ENCODE data around the gene KCNJ6. TPM values are rescaled to one million over a fixed set of nuclear protein-coding genes. Genes with fewer than 3 reads are reported as not detected.
"Not testable (repeated sequence)": the region's sequence is repeated elsewhere in the genome, so short reads cannot be mapped to it uniquely, and the experiment has no call there.

The KCNJ6 gene
- total RNA-seq, 1 experiment from 2014 or later, result 18.9 TPM

- DNase-seq (ENCODE audit: low read depth), result peak; percentile 99
These were observed 135.0 kb downstream of the KCNJ6 start for GRCh38 chr21:37780991-37781983.

DNA sequence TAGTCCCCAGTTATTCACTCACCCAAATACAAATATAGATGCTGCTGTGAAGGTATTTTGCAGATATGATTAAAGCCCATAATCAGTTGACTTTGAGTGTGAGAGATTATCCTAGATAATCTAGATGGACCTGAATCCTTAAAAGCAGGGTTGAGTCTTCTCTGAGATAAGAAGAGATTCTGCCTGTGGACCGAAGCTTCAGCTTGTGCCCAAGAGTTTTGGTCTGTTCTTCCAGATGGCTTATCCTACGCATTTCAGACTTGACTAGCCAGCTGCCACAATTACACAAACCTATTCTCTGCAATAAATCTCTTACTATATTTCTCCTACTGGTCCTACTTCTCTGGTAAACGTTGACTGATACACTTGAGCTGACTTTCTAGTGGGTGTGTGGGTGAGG, 145.1 kb downstream of the KCNJ6 start:
- DNase-seq (ENCODE audit: low read depth), result no peak

DNA sequence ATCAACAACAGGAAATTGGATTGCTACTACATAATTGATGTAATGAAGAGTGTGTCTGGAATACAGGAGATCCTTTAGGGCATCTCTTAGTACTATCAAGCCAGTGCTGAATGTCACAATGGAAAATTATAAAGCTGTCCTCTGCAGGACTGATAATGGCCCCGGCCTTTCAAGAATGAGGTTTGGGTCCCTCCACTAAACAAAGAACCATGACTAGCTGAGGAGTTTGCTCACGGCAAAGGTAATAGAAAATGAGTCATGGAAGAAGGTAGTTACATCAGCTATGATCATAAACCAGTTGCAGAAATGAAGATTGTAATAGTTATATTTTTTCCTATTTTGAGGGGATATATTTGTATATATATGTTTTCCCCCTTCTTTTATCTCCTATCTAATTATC, 145.8 kb downstream of the KCNJ6 start:
- DNase-seq (ENCODE audit: low read depth), result no peak

DNA sequence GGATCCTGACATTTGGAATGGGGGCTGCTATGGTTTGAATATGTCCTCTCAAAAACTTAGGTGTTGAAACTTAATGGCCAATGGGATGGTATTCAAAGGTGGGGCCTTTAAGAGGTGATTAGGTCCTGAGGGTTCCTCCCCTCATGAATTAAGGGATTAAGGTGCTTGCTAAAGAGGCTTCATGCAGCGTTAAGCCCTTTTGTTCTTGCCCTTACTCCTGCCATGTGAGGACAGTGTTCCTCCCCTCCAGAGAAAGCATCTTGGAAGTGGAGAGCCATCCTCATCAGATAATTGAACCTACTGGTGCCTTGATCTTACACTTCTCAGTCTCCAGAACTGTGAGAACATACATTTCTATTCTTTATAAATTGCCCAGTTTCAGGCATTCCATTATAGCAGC, 146.6 kb downstream of the KCNJ6 start:
- no peak for DNase-seq (ENCODE audit: low read depth)

GRCh38 chr21:37767984-37768383, 148.3 kb downstream of the KCNJ6 start:
- DNase-seq (ENCODE audit: low read depth), result peak; percentile 71

DNA sequence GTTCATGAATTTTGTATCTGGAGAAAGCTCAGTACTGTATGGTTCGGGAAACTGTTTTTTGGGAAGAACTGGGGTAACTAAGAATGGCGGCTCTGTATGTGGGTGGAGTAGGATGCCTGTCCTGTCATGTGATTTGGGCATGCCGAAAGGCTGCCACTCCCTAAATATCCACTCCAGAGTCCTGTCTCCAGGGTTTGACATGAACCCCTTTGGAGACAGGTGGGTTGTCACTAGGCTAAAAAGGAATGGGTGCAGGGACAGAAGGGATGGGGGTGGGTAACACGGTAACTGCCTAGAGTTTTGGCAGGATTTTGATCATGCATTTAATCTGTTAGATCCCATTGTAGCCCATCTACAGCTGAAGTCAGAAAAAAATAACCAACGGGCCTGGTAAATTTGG, 150.1 kb downstream of the KCNJ6 start:
- no peak for DNase-seq (ENCODE audit: low read depth)

- no peak for DNase-seq (ENCODE audit: low read depth)
These were observed 150.9 kb downstream of the KCNJ6 start for GRCh38 chr21:37765221-37765900.

DNA sequence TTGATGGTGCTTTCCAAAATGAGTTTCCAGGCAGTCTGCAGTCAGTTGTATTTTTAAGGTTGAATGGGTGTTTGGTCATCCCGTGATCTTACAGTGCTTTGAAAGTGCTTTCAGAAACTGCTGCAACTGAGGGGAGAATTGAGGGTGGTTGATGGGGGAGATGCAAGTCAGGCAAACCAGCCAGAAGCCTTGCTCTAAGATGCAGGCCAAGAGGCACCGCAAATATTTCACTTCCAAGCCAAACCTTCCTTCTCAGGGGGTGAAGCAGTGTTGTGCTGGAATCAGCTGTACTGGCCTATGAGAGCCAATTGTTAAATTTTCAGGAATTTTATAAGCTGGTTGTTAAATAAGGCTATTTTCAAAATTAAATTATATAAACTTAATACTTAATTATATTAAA, 151.6 kb downstream of the KCNJ6 start:
- DNase-seq (ENCODE audit: low read depth), result no peak

- DNase-seq (ENCODE audit: low read depth), result peak; percentile 89
These were observed 153.0 kb downstream of the KCNJ6 start for GRCh38 chr21:37763298-37763697.

GRCh38 chr21:37762606-37763005, 153.7 kb downstream of the KCNJ6 start:
- peak; percentile 79 for DNase-seq (ENCODE audit: low read depth)

- DNase-seq (ENCODE audit: low read depth), result not testable (repeated sequence)
These were observed 154.9 kb downstream of the KCNJ6 start for GRCh38 chr21:37761406-37761805.

- DNase-seq (ENCODE audit: low read depth), result no peak
These were observed 156.5 kb downstream of the KCNJ6 start for GRCh38 chr21:37759777-37760176.

DNA sequence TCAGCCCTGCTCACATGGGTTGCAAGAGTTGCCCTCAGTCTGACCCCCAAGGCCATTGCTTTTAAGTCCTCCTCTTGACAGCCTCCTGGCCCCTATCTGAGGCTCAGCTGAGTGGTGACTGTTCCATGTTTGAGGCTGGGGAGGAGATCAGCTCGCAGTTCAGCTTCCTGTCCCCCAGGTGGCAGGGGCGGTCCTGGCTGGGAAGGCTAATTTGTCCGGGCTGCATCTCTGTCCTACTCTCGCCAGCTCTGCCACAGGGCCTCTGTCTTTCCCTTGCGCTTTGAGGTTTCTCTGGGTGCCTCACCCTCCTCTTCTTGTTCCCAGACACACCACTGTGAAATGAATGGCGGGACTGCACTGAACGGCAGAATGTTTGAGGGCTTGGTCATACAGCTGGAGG, 157.3 kb downstream of the KCNJ6 start:
- DNase-seq (ENCODE audit: low read depth), result peak; percentile 70

DNA sequence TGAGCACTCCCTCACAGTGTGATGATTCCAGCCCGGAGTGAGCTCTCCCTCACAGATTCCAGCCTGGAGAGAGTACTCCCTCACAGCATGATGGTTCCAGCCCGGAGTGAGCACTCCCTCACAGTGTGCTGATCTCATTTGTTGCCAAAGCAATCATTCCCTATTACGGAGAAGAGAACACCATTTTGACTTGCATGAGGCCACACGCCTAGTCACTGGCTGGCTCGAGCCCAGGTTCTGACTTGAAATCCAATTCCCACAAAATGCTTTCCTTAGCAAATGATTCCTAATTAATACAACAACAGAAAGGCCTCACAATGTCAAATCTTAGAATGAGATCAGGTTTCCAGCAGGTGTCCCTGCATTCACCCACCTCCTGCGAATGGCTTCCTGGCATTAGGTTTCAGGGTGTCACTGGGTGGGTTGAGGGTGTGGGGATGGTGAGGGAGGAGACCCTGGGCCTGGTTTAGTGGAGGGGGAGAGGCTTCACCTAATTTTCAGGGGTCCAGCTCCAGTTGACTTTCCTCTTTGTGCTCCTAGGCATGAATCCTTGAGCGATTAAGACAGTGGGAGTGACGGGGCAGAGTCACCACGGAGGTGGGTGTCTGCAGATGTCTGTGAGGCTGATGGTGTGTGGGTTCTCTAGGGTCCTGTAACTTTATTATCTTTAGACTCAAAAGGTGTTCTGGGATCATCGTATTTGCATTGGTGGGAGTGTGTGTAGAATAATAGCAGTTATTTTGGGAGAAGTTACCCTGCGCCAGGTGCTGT, 158.5 kb downstream of the KCNJ6 start:
- no peak for DNase-seq (ENCODE audit: low read depth)

GRCh38 chr21:37753122-37753599, 163.1 kb downstream of the KCNJ6 start:
- DNase-seq (ENCODE audit: low read depth), result no peak

DNA sequence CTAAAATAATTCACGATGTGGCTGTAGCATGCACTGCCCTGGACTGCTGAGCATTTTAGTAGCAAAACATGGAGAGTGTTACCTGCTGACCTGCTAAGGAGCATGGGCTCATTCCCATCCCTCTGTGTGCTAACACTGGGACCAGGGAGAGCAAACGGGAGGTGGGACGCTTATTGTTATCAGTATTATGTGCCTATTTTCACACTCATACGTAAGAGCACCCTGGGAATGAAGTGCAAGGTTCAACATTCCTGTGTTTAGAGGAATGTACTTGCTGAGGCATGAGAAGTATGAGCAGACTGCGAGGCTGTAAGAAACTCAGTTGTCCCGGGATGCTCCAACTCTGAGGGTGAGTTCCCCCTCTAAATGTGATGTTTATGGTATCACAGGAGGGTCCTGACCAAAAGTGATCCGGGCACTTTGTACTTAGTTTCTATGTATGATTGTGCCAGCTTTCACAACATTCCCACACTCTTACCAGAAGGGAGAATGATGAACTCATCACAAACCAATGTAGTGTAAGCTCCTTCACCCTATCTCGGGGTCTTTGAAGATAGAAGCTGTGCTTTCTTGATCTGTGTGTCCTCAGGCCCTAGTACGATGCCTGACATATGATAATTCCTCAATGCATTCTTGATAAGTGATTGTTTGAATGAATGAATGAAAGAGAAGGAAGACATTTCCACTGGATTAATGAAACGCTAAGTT, 164.8 kb downstream of the KCNJ6 start:
- DNase-seq (ENCODE audit: low read depth), result no peak

DNA sequence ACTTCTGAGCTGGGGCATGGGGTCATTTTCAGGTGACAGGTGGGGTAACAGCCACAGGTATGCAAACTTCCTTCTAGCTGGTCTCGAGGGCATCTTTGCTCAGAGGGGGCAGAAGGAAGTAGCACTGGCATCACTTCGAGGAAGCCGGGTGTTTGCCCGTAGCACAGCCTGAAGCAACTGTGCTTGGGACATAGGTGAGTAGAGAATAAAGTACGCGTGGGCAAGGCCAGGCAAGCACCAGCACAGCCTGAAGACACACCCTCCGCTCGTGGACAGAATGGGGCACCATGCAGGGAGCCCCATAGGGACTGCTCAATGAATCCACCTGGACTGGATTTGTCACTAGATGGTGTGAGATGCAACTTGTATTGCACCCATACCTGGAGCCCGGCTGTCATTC, 167.1 kb downstream of the KCNJ6 start:
- no peak for DNase-seq (ENCODE audit: low read depth)

DNA sequence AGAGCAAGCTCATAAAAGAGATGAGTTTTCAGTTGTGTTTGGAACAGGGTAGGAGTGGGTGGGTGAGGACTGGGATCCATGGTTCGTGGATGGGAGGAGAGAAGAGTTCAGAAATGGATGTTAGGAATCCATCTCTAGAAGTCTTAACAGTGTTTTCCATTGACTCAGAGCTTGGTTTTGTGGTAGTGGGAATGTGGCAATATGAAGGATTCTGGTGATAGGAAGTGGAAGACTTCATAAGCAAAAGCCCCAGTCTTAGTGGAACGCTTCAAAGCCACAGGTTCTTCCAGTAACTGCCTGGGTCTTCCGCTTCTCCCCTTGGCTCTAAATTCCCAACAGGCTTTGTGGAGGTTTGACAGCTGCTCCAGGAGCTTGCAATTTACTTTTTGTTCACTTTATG, 167.9 kb downstream of the KCNJ6 start:
- peak; percentile 19 for DNase-seq (ENCODE audit: low read depth)

DNA sequence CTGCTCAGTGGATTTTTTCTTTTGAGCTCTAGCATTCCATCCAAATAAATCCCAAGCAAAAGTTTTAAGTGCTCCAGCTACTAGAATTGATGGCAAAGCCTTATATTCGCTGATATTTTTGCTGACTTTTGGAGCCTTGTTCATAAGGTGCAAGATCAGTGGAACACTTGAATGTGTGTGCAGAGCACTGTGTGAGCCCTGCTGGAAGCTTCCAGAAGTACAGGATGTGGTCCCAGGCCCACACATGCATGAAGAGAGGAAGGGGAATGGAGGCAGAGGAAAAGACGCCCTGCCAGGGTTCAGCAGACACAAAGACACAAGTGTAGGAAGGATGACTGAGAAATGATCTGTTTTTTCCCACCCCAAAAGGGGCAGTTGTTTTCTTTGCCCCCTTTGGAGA, 169.4 kb downstream of the KCNJ6 start:
- DNase-seq (ENCODE audit: low read depth), result no peak

DNA sequence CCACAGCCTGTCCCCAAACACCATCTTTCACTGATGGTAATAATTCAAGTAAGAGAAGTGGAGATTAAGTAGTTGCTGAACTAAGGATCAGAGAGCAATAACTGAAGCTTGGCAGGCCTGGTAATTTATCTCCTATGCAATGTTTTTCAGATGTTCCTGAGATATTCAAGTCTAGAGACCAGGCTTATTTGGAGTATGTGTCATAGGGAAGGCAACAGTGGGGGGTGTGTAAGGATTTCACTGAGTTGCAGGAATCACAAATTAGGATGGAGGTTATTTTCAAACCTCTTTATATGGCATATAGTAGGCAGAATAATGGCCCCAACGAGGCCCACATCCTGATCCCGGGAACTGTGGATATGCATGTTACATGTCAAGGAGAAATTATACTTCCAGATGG, 171.7 kb downstream of the KCNJ6 start:
- DNase-seq (ENCODE audit: low read depth), result no peak

GRCh38 chr21:37742532-37742931, 173.7 kb downstream of the KCNJ6 start:
- DNase-seq (ENCODE audit: low read depth), result peak; percentile 63
